Epithelial cell of proximal tubule (primary cell): ENCODE data around the gene GRIA1. TPM values are rescaled to one million over a fixed set of nuclear protein-coding genes. Genes with fewer than 3 reads are reported as not detected.

ENCODE experiments used
- DNase-seq: peaks from one replicate; pipeline ENCODE4 v3.0.0-alpha.2; 2011; ENCODE audit warnings: low read depth
- H3K4me3 ChIP-seq: 2 replicates; pipeline ENCODE4 v1.5.1; 2011; ENCODE audit warnings: low read depth, mild to moderate bottlenecking, low read length
- total RNA-seq: library from RNA; depleted of rRNA; stranded (reverse); fragments of >200 nt; gene quantifications from 2 replicates; pipeline ENCODE4 v1.2.3, GENCODE V29; 2015
- TF ChIP-seq, protein P1 (sequence below): conservative IDR thresholded peaks from 2 replicates; pipeline ENCODE4 v1.5.1; 2012; ENCODE audit warnings: low read depth, mild to moderate bottlenecking, low read length

GRIA1 gene
- total RNA-seq, 1 donor from 2014 or later = not detected

- H3K4me3 ChIP-seq = no peak overlapping the region
- TF ChIP-seq, protein P1, sequence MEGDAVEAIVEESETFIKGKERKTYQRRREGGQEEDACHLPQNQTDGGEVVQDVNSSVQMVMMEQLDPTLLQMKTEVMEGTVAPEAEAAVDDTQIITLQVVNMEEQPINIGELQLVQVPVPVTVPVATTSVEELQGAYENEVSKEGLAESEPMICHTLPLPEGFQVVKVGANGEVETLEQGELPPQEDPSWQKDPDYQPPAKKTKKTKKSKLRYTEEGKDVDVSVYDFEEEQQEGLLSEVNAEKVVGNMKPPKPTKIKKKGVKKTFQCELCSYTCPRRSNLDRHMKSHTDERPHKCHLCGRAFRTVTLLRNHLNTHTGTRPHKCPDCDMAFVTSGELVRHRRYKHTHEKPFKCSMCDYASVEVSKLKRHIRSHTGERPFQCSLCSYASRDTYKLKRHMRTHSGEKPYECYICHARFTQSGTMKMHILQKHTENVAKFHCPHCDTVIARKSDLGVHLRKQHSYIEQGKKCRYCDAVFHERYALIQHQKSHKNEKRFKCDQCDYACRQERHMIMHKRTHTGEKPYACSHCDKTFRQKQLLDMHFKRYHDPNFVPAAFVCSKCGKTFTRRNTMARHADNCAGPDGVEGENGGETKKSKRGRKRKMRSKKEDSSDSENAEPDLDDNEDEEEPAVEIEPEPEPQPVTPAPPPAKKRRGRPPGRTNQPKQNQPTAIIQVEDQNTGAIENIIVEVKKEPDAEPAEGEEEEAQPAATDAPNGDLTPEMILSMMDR = no peak
- DNase-seq = no peak
Measured at GRCh38 chr5:153674356-153674755, 183.9 kb downstream of the GRIA1 start.

GRCh38 chr5:153676406-153676805 is 185.9 kb downstream of the GRIA1 start:
- no peak overlapping the region for H3K4me3 ChIP-seq
- DNase-seq = no peak
- TF ChIP-seq, protein P1 = no peak

DNA sequence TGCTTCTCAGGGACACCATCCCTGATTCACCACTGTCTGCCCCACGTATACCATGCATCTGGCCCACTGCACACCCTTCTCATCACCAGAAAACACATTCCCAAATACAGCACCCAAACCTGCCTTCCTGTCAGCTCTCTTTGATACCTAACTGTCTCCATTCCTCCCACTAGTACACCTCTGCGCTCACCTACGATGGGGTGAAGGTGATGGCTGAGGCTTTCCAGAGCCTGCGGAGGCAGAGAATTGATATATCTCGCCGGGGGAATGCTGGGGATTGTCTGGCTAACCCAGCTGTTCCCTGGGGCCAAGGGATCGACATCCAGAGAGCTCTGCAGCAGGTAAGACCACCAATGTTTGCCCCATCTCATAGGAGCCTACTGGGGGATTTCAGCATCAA is 186.4 kb downstream of the GRIA1 start:
- DNase-seq = no peak
- H3K4me3 ChIP-seq = no peak overlapping the region
- TF ChIP-seq, protein P1 = no peak

GRCh38 chr5:153678617-153679329 is 188.3 kb downstream of the GRIA1 start:
- TF ChIP-seq, protein P1 = no peak
- no peak for DNase-seq
- no peak overlapping the region for H3K4me3 ChIP-seq

DNA sequence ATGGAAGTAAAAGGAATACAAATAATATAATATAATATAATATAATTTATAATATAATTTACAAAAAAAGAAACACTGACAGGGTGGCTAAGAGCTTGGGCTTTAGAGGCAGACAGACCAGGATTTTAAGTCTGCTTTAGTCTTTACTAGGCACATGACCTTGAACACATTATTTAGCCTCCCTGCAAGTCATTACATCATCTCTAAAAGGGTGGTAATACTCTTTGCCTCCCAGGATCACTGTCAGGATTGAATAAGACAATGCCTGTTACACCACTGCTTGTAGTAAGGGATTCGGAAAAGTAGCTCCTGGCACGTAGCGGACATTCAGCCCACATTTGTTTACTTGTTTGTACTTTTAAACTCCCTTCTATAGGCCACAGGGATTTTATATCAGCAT is 199.8 kb downstream of the GRIA1 start:
- no peak overlapping the region for H3K4me3 ChIP-seq
- TF ChIP-seq, protein P1 = no peak
- DNase-seq = no peak

- TF ChIP-seq, protein P1 = no peak
- no peak for DNase-seq
Measured at GRCh38 chr5:153696256-153696655, 205.8 kb downstream of the GRIA1 start.

DNA sequence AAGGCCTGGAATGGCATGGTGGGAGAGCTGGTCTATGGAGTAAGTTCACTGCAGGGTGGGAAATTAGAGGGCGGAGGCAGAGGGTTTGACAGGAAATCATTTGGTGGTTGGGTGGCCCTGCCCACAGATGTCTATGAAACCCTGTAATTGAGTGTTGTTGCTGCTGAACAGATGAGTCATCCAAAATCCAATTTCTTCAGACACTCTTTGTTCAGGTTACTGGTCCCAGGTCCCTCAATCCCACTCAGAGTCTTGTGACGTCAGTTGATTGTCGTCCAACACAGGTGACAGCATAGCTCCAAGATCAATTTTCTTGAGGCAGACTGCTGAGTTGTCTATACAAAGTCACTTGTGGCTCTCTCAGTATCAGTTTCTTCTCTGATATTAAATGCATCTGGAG is 208.6 kb downstream of the GRIA1 start:
- no peak for DNase-seq
- TF ChIP-seq, protein P1 = no peak
- H3K4me3 ChIP-seq = no peak overlapping the region

More at GRCh38 chr5:153696256-153696655, 205.8 kb downstream of the GRIA1 start:
- H3K4me3 ChIP-seq = no peak overlapping the region
